ENCODE data around the gene IGBP1.
"Not testable (repeated sequence)": the region's sequence is repeated elsewhere in the genome, so short reads cannot be mapped to it uniquely, and the experiment has no call there.

IGBP1 gene

DNA sequence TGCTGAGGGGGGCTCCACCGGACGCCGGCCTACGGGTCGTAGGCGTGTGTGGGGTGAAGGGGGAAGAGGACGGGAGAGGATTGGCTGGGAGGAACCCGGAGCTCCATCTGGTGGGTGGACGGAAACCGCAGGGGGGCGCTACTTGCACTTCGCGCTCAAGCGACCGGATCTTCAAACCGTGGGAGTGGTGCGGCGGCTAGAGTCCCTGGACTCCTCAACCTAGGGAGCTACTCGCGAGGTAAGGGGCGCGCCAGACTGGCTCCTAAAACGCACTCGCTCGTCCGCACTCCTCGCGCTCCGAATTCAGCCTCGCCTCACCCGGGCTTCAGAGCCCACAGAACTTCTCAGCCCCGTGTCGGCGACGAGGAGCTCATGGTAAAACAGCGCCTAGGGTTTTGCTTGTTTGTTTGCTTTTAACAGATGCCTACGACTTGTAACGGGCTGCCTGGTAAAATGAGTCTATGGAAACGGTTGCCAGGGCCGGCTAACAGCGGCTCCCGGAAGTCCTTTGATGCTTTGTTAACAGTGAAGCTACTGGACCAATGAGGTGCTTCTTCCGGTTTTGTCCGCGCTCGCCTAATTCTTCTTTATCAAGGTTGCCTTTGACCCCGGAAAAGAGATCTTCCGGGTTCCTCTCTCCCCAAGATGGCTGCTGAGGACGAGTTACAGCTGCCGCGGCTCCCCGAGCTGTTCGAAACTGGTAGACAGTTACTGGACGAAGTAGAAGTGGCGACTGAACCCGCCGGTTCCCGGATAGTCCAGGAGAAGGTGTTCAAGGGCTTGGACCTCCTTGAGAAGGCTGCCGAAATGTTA, at the start of gene IGBP1:
Gene IGBP1 (plus strand): TSS at position 145 of the 813 bp plus-strand sequence. CDS start 501 bp downstream, at position 646.
- DNase-seq = peak; percentile 97

DNA sequence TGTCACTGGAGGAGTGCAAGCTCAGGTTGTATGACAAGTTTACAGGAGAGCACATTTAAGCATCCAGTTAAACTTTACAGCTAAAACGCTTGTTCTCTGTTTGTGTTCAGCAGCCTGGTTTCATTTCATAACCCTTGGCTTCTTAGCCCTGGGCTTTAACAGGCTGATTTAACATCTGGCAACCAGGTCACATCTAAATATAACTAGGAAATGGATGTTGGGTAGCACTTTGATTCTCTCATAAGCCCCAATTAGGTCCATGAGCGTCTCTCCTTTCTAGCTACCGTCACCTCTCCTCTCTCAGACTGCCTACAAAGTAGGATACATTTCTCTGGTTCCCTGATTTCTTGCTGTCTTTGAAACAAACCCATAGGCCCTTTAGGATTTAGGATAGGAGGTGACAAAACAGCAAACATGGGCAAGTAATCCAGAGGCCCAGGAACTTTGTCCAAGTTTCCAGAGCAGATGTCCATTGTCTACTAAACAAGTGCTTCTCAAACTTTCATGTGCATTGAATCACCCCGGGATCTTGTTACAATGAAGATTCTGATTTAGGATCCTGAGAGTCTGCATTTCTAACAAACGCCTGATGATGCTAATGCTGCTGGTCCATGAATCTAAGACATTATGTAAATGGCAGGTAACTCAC, 48.5 kb upstream of the IGBP1 start:
- no peak for DNase-seq

DNA sequence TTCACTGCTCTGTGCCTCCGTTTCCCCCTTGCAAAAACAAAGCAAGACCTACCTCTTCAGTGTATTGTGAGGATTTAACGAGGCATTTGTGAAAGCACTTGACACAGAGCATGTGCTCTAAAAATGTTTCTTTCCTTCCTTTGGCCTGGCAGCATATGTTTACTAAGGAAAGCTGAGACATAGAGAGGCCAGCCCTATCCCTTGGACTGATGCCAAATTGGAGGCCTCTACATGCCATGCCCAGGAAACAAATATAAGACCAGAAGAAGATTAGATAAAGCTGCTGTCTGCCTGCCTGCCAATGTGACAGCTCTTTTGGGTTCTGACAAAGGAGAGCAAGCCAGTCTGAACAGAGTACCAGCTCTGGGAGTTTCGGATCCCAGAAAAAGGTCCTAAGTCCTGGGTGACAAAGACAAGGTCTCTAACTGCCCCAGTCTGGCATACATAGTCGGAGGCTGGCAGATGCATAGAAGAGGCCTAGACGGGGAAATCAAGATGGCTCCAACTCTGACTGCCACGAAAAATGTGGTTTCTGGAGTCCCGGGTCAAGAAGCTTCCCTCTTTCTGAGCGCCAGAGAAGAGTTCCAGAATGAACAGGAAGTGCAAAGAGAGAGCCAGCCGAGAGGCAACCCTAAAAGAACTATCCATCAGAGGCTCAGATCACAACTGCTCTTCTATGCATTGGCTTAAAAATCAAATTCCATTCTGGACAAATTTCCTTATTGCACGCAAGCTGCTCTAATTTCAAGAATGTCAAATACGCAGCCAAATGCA, 45.2 kb upstream of the IGBP1 start:
- peak; percentile 3 for DNase-seq

DNA sequence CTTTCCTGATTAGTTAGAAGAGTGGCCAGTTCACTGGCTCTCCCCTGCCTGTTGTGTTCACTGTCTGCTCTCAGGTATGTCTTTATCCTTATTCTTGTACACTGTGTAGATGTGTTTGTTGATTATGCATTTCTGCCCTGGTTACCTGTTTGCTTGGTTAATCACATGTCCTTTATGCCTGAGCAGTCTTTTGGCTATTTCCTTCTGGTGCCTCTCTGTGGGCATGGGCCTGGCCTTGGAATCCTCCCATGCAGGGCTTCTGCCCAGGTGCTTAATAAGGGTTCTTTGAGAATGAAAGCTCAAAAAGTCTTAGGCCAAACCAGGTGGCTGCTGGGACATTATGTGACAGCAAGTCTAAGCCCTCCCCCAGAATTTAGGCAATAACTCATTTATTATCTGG, 44.5 kb upstream of the IGBP1 start:
- DNase-seq = no peak

- DNase-seq = no peak
These were observed 43.5 kb upstream of the IGBP1 start for GRCh38 chrX:70089604-70090297.

GRCh38 chrX:70092247-70092646, 41.0 kb upstream of the IGBP1 start:
- no peak for DNase-seq

DNA sequence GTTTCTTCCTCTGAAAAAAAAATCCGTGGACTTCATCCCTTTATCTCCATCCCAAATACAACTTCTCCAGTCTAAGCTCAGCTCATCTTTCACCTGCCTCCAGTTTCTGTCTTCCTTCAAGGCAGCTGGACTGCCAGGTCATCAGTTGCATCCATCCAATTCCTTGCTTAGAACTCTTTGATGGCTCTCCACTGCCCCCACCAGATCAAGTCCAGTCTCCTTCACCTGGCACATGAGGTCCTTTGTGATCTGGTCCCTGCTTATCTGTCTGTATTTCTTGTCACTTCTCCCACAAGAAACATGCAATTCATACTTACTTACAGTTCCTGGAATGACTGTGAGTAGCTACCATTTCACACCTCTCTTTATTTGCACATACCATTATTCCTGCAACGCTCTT, 37.2 kb upstream of the IGBP1 start:
- no peak for DNase-seq

- no peak for DNase-seq
These were observed 28.0 kb upstream of the IGBP1 start for GRCh38 chrX:70105229-70105628.

DNA sequence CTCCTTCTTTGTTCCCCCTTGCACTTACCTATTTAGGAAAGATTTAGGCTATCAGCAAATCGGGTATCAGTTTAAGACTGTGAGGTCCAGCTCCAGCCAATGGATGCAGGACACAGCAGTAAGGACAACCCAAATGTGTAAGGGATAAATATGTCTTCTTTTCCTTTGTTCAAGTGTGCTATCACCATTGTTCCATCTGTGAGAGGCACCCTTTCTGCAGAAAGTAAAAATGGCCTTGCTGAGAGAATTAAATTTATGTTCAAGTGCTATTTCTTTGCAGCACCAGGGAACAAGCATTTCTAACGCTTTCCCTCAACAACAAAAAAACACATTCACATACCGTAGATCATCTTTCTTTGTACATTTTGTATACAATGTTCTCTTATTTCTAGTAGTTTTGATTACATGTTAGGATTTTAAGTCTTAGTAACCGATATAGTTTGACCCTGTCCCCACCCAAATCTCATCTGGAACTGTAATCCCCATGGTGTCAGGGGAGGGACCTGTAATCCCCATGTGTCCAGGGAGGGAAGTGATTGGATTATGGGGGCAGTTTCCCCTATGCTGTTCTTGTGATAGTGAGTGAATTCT, 21.7 kb upstream of the IGBP1 start:
- DNase-seq = not testable (repeated sequence)

DNA sequence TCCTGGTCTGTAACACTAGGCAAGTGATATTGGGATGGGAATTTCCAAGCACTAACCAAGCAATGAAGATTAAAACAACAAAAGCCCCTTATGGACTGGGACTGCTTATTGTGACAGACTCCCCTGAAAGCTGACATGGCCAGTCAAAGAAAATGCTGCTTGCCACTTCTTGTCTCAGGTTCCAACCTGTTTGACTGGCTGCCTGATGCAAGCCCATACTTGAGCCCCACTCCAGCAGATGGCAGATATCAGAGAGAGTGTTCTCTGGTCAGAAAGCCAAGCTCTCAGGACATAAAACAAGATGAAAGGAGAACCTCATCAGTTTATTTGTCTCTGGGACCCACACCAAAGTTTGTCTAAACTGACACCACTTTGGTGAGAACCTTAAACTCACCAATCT, 15.5 kb upstream of the IGBP1 start:
- DNase-seq = no peak

- not testable (repeated sequence) for DNase-seq
These were observed 10.2 kb upstream of the IGBP1 start for GRCh38 chrX:70123014-70123413.

DNA sequence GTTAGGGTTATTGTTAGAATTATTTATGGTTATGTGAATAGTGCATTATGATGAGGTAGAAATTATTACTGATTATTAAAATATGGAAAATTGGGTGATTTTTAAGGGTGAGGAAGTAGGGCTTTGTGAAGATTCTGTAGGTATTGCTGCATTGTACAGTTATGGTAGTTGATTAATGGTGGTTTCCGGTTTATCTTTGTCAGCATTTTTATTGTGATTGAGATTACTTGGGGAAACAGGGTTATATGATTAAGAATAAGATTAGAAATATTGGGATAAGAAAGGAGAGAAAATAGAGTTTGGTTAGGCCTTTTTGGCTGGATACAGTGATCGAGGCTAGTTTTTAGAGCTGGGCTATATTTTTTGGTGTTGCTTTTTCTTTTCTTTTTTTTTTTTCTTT, 8.6 kb upstream of the IGBP1 start:
- DNase-seq = no peak

DNA sequence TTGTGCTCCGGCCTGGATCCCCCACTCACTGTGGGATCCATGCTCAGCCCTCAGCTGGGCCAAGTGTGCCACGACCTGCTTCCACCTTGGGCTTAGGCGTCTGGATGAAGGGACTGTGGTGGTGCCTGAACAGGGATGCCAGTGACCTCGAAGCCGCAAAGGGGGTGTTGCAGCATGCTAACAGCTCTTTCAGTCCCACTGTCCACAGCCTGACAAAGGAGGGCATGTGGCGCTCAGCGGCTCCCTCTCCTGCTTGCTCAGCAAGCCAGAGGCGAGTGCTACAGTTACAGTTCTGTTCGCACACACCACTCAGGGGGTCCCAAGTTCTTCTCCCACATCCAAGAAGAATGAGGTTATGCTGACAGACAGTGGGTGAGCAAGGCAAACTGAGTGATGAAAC, 5.2 kb upstream of the IGBP1 start:
- DNase-seq = no peak

- no peak for DNase-seq
These were observed 3.4 kb upstream of the IGBP1 start for GRCh38 chrX:70129816-70130215.

DNA sequence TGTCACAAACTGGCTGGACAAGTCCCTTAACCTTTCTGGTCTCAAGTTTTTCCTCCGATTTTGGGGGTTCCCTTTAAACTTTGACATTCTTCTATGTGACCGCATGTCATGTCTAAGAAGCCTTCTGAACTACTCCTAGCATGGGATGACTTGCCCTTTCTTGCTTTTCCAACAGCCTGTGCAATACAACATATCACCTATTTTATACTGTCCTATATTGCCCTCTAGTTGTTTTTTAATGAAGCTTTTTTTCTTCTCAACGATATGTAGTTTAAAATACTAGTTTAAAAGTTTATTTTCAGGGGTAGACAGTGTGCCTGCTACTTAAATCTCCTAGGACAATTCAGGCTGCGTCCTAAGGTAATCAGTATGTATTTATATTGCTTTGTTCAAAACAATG, 1.0 kb upstream of the IGBP1 start:
- DNase-seq = peak; percentile 17

DNA sequence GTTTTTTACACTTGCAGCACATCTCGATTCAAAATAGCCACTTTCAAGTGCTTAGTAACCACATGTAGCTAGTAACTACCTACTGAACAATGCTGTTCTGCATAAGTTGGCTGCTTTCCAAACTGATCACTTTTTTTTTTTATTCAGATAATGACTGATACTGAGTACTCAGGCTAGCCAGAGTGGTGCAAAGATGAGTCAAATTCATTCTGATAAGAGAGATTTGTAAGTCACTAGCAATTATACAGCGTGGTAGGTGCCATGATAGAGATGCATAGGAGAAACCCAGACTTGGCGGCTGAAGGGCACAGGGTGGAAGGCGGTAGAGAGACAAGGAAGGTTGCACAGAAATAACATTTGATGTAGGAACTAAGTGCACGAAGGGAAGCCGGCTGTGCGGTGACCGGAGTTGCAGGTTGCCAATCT, 357 bp upstream of the IGBP1 start:
- DNase-seq = no peak

DNA sequence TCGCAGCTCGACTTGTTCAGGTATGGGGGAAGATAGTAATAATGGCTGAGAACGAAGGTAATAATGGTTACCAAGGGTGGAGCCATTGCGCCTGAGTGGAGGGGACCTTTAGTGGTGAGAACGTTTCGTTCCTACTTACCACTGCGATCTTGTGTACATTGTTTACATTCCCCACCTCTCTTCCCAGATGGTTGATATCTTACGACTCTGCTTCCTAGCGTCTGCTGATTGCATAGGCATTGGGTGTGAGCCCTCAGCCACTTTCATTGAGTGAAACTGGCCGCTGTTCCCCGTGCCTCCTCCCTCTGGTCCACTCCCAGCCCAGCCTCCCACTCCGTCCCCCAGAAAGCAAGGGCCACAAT, 850 bp downstream of the IGBP1 start:
- peak; percentile 59 for DNase-seq

GRCh38 chrX:70138622-70139021, 5.4 kb downstream of the IGBP1 start:
- DNase-seq = no peak

GRCh38 chrX:70139736-70140135, 6.5 kb downstream of the IGBP1 start:
- no peak for DNase-seq

DNA sequence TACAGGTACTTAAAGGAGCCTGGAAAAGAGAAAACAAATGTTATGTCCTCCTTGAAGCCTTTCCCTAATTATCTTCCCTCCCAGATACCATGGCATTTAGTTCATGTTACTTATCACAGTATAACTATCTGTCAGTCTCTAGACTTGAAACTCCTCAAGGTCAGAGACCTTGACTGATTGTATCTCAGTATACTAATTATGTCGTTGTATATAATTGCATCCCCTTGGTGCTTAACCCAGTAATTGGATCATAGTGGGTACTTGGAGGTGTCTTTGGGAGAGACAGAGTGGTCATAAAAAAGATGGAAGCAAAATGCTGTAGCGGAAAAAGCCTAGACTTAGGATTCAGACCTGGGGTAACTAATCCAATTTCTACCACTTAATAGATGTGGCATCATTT, 8.1 kb downstream of the IGBP1 start:
- DNase-seq = no peak

- DNase-seq = no peak
These were observed 33.6 kb downstream of the IGBP1 start for GRCh38 chrX:70166601-70167590.

Measured in NCI-H1092 treated with DMSO at 0.1 percent for 48 hours (cell line).